Sciatic nerve (tissue), 2 donors: ENCODE data around the gene GOLPH3L. TPM values are rescaled to one million over a fixed set of nuclear protein-coding genes. Genes with fewer than 3 reads are reported as not detected.
"Not testable (repeated sequence)": the region's sequence is repeated elsewhere in the genome, so short reads cannot be mapped to it uniquely, and the experiment has no call there.

ENCODE experiments used
- ATAC-seq: fragments of 200-7000 bp; cut with Tn5 transposase; one replicate; pipeline ENCODE4 v1.9.1; 2020; ENCODE audit warnings: mild to moderate bottlenecking, moderate library complexity
- DNase-seq: peaks from one replicate; pipeline ENCODE4 v3.0.0-alpha.2; 2020; ENCODE audit warnings: low spot score
- intact Hi-C: fragments of 100-400 bp; cut with DNase I; formaldehyde crosslinking; loops from one replicate; pipeline ENCODE4 v1.14.2; 2022
- total RNA-seq: library from RNA; stranded (reverse); fragmentation: NEBNext Ultra II Directional; extraction: Animal tissue kit (Norgen Biotek cat#: 25700); gene quantifications from one replicate; pipeline ENCODE4 v1.2.1, GENCODE V29; 2021
- donor health status: DM: no; HTN: no; CAD: no.
- donor health status: DM: no; HTN: no; CAD: no.

Gene GOLPH3L
- total RNA-seq, 1 donor from 2014 or later: 27.6 TPM

DNA sequence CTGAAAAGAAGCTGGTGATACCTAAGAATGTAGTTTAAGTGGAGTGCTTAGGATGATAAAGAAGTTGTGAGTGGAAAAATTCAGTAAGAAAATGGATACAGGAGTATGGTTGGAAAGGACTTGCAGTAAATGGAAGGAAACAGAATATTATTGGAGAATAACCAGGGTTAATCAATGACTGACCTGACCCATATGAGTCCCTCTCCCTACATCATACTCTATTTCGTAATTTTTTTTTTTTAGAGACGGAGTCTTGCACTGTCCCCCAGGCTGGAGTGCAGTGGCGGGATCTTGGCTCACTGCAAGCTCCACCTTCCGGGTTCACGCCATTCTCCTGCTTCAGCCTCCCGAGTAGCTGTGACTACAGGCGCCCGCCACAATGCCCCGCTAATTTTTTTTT, 34.1 kb downstream of the GOLPH3L start:
- intact Hi-C loops: no loop called here
- ATAC-seq: no peak
- no peak for DNase-seq

- DNase-seq: no peak
These were observed 35.8 kb downstream of the GOLPH3L start for GRCh38 chr1:150661156-150661555.

GRCh38 chr1:150660584-150660983, 36.4 kb downstream of the GOLPH3L start:
- ATAC-seq (no peak), DNase-seq (no peak)
- intact Hi-C loops: no loop called here

More at GRCh38 chr1:150661156-150661555, 35.8 kb downstream of the GOLPH3L start:
- no peak for ATAC-seq
- intact Hi-C loops: no loop called here

DNA sequence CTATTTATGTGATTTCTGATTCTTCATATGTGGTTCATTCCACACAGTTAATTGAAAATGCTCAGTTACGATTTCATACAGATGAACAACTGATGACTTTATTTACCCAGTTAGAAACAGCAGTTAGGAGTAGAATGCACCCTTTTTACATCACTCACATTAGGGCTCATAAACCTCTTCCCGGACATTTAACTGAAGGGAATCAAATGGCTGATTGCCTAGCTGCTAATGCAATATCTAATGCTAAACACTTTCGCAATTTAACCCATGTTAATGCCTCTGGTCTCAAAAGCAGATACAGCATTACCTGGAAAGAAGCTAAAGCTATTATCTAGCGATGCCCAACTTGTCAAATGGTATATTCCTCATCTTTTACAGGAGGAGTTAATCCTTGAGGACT, 39.9 kb downstream of the GOLPH3L start:
- intact Hi-C loops, DNase-seq, ATAC-seq: not testable (repeated sequence)

GRCh38 chr1:150654635-150655034, 42.3 kb downstream of the GOLPH3L start:
- intact Hi-C loops, DNase-seq, ATAC-seq: not testable (repeated sequence)

DNA sequence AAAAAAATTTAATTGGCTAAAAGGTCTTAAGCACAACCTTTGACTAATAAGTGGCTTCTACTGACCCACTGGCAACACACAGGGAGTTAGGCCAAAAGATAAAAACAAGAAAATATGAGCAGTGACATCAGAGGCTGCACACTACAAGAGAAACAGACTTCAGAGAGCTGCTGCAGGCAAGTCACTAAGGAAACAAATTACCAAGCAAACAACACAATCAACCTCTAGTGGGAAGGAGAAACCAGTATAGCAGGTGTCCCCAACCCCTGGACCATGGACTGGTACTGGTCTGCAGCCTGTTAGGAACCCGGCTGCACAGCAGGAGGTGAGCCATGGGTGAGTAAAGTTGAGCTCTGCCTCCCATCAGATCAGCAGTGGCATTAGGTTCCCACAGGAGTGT, 46.8 kb downstream of the GOLPH3L start:
- ATAC-seq (peak; percentile 22), DNase-seq (no peak)
- intact Hi-C loops: no loop called here

- intact Hi-C loops: no loop called here
- no peak for DNase-seq
- ATAC-seq: no peak
These were observed 47.4 kb downstream of the GOLPH3L start for GRCh38 chr1:150649441-150650075.

- ATAC-seq (no peak), DNase-seq (no peak)
- intact Hi-C loops: no loop called here
These were observed 54.7 kb downstream of the GOLPH3L start for GRCh38 chr1:150642296-150642695.

GRCh38 chr1:150641126-150641815, 55.7 kb downstream of the GOLPH3L start:
- intact Hi-C loops, DNase-seq, ATAC-seq: not testable (repeated sequence)

DNA sequence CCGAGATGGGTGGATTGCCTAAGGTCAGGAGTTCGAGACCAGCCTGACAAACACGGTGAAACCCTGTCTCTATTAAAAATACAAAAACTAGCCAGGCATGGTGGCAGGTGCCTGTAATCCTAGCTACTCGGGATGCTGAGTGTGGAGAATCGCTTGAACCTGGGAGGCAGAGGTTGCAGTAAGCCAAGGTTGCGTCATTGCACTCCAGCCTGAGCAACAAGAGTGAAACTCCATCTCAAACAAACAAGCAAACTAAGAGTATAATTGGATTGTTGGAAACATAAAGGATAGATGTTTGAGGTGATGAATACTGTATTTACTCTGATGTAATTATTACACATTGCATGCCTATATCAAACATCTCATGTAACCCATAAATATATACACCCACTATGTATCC, 58.5 kb downstream of the GOLPH3L start:
- intact Hi-C loops, DNase-seq, ATAC-seq: not testable (repeated sequence)

- DNase-seq, intact Hi-C loops, ATAC-seq: not testable (repeated sequence)
These were observed 61.9 kb downstream of the GOLPH3L start for GRCh38 chr1:150634839-150635622.

DNA sequence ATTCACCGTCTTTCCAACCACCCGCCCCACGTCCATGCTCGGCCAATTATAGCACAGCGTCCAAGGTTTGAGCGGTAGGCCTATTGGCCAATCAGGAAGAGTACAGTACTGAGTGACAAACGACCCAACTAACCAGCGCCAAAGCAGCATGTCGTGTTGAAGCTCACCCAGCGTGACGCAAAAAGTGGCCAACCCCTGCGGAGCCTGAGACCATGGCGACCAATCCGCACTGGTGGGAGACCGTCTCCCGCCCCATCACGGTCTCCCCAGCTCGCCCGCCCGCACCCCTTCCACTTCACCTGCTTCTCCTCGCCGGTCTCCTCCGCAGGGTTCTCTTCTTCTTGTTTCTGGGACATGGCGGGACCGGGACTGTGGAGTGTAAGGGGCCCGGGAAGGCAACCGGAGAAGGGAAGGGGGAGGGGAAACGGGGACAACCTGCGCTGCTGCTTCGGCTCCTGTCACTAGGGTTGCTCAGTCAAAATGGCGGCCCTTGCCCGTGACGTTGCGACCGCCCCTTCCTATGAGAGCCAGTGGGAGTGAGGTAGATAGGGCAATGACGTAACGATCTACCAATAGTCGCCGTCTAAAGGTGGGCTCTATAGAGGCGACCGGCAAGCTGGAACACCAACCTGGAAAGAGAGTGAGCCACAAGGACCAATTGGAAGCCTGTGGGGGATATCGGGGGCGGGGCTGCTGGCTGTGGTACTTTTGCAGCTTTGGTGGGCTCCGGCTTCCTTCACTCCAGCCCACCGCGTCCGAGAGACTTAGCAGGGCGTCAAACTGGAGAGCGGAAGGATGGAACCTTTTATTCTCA, 67.6 kb downstream of the GOLPH3L start, which contains the start of gene ENSA:
Gene ENSA (minus strand): TSS at position 498 of the 814 bp plus-strand sequence. CDS start 142 bp downstream, at position 356.
- ATAC-seq (peak; percentile 98), DNase-seq (peak; percentile 97)
- intact Hi-C loops: no loop called here

DNA sequence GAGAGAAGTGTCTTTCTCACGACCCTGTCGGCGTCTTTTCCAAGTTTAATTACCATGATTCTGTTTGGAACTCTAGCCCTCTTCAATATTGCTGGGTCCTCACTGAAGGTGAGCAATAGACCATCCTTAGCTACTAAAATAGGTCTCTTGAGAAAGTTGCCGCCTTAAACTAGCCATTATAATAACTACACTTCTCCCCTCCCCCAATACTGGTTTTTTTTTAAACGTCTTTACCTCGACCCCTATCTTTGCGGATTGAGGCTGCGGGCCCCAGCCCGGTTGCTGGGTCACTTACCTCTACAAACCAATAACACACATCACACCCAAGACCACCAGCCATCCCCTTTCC, 68.2 kb downstream of the GOLPH3L start:
- intact Hi-C loops: no loop called here
- DNase-seq (no peak), ATAC-seq (no peak)

- intact Hi-C loops: no loop called here
- ATAC-seq (no peak), DNase-seq (no peak)
These were observed 69.0 kb downstream of the GOLPH3L start for GRCh38 chr1:150627826-150628410.

DNA sequence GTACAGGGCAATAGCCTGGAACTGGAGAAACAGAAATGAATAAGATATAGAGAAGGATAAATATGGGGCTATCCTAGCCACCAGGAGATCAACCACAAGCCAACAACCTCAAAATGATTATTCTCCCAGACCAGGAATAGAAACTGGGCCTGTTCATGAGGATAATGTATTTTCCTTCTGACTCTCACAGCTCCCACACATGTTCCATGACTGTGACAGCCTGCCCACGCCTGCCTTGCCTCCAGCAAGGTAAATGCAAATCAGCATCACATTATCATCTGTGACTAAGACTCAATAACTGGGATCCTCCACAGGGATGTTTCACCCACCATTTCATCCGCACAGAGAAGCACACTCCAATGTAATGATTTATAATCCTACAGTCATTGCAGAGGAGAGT, 70.8 kb downstream of the GOLPH3L start:
- ATAC-seq (no peak), DNase-seq (no peak)

DNA sequence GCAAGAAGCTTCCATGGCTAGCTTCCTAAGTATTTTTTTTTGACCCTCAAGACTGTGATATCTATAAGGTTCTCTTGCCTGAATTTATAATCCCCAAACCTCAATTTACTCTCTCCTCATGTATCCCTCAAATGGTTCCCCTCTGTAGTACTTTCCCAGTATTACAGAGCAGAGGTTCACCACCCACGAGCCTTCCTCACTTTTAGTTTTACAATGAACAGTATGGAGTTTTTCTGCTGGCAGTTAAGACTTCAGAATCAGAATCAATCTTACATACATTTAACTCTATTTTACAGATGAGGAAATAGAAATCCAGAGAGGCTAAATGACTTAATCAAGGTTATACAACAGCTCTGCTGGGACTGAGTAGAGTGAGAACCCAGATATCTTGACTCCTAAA, 72.4 kb downstream of the GOLPH3L start:
- ATAC-seq, DNase-seq: not testable (repeated sequence)
- intact Hi-C loops: loop anchor here (5.0 kb wide), 1 partner anchor 62 kb away; no protein-coding TSS in a partner anchor

More for the DNA sequence above, 70.8 kb downstream of the GOLPH3L start:
- intact Hi-C loops: no loop called here

DNA sequence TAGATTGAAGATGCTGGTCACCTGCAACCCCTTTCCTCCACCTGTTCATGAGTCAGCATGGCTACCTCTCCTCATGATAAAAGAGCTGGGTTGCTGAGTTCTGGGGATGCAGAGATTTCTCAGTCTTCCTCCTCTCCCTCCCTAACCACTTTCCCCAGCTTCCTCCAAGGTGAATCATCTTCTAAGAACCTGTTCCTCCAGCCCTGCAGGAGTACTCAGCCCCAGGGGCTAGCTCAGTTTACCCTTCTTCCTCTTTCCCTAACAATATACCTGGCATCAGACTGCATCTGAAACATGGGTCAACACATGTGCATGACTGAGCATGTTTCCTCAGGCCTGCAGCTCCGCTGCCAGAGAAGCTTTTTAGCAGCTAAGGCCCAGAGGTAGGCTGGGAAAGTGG, 72.8 kb downstream of the GOLPH3L start:
- intact Hi-C loops: loop anchor here (5.0 kb wide), 1 partner anchor 62 kb away; no protein-coding TSS in a partner anchor
- ATAC-seq: not testable (repeated sequence)

GRCh38 chr1:150622303-150622975, 74.5 kb downstream of the GOLPH3L start:
- DNase-seq: peak; percentile 67
- intact Hi-C loops: loop anchor here (5.0 kb wide), 1 partner anchor 60 kb away; no protein-coding TSS in a partner anchor
- ATAC-seq: peak; percentile 84

More for the DNA sequence above, 72.8 kb downstream of the GOLPH3L start:
- DNase-seq: not testable (repeated sequence)
